ENCODE results near the gene UBE2D3. TPM values are rescaled to one million over a fixed set of nuclear protein-coding genes. Genes with fewer than 3 reads are reported as not detected.
A peak's percentile ranks its signal among the peaks of the same experiment; 100 is the strongest.

UBE2D3 gene
- total RNA-seq, 1 donor: 487 TPM

GRCh38 chr4:102792361-102792936 lies 34.9 kb downstream of the UBE2D3 start:
- DNase-seq (ENCODE audit: low read depth): no peak
- H3K4me3 ChIP-seq (ENCODE audit: low read depth, low read length): no peak overlapping the region
- TF ChIP-seq CTCF (IDR thresholded peaks at IDR 0.05; ENCODE audit: insufficient read depth, low read length): no peak

GRCh38 chr4:102791318-102791835 lies 36.0 kb downstream of the UBE2D3 start:
- H3K4me3 ChIP-seq (ENCODE audit: low read depth, low read length): no peak overlapping the region
- no peak for TF ChIP-seq CTCF (IDR thresholded peaks at IDR 0.05; ENCODE audit: insufficient read depth, low read length)
- DNase-seq (ENCODE audit: low read depth): no peak

GRCh38 chr4:102789317-102789717 lies 38.0 kb downstream of the UBE2D3 start:
- DNase-seq (ENCODE audit: low read depth): peak; percentile 68
- no peak for TF ChIP-seq CTCF (IDR thresholded peaks at IDR 0.05; ENCODE audit: insufficient read depth, low read length)
- no peak overlapping the region for H3K4me3 ChIP-seq (ENCODE audit: low read depth, low read length)

- no peak for DNase-seq (ENCODE audit: low read depth)
- H3K4me3 ChIP-seq (ENCODE audit: low read depth, low read length): no peak overlapping the region
- no peak for TF ChIP-seq CTCF (IDR thresholded peaks at IDR 0.05; ENCODE audit: insufficient read depth, low read length)
Observed at GRCh38 chr4:102787944-102788343, 39.4 kb downstream of the UBE2D3 start.

- H3K4me3 ChIP-seq (ENCODE audit: low read depth, low read length): no peak overlapping the region
- no peak for TF ChIP-seq CTCF (IDR thresholded peaks at IDR 0.05; ENCODE audit: insufficient read depth, low read length)
- DNase-seq (ENCODE audit: low read depth): peak; percentile 76
Observed at GRCh38 chr4:102787096-102787881, 40.1 kb downstream of the UBE2D3 start.

- no peak overlapping the region for H3K4me3 ChIP-seq (ENCODE audit: low read depth, low read length)
- no peak for TF ChIP-seq CTCF (IDR thresholded peaks at IDR 0.05; ENCODE audit: insufficient read depth, low read length)
Observed at GRCh38 chr4:102786279-102786678, 41.1 kb downstream of the UBE2D3 start.

More at GRCh38 chr4:102786279-102786678, 41.1 kb downstream of the UBE2D3 start:
- no peak for DNase-seq (ENCODE audit: low read depth)

Data from fibroblast of the aortic adventitia (primary cell).